ENCODE results near the gene MYH9.

DNA sequence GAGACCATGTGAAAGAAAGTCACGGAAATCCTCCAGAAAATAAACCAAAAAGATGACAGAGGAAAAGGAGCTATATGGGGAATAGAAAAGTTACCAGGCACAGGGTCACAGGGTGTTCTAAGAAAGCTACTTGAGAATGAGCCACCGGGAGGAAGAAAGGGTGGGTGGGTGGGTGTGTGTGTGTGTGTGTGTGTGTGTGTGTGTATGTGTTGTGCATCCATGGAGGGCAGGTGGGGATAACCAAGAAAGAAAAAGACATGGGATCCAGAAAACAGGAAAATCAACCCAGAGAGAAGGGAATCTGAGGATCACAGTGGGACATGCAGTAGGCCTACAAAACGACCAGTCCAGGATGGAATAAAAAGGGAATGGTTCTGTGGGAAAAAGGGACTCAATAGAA, 152.2 kb downstream of the MYH9 start:
- no peak for TF ChIP-seq CTCF (conservative IDR thresholded peaks at IDR 0.05; ENCODE audit: low read length)
- TF ChIP-seq EZH2phosphoT487 (IDR thresholded peaks at IDR 0.05; ENCODE audit: borderline replicate concordance, low read depth, low read length) = no peak
